H1 (cell line): ENCODE data around the gene ACTN4. TPM values are rescaled to one million over a fixed set of nuclear protein-coding genes. Genes with fewer than 3 reads are reported as not detected.

Experiments used
- CTCF ChIA-PET: fragments of 300-600 bp; sonication (Branson Sonifier 250); formaldehyde crosslinking; loops from one replicate; lab custom pipeline; 2021; ENCODE audit not compliant: partially characterized antibody; lab: Charles Lee
- POLR2A ChIA-PET: fragments of 300-600 bp; sonication (Branson Sonifier 250); formaldehyde crosslinking; loops from one replicate; lab custom pipeline; 2021; ENCODE audit warnings: inconsistent platforms; ENCODE audit not compliant: partially characterized antibody; lab: Charles Lee
- DNase-seq, 2 experiments: peaks; one replicate each; pipeline versions ENCODE4 v3.0.0 to v3.0.0-alpha.2; 2010 to 2022; ENCODE audit warnings: low spot score in 2 of 2, low read depth in 1 of 2, mixed read lengths in 1 of 2
- FAIRE-seq: peaks from 2 replicates; lab custom pipeline; 2011; peaks lifted over from hg19 to GRCh38; lab: Jason Lieb, UNC
- H2AFZ ChIP-seq: 2 replicates; pipeline ENCODE4 v1.8.1; 2012; ENCODE audit warnings: low read length, inconsistent platforms
- H2AK5ac ChIP-seq: 2 replicates; pipeline ENCODE4 v1.6.1; 2013; ENCODE audit warnings: low read depth, low read length
- H2BK120ac ChIP-seq: replicated peaks from 2 replicates; pipeline ENCODE3; 2013; ENCODE audit warnings: low read depth, low read length, inconsistent platforms
- H2BK12ac ChIP-seq: 2 replicates; pipeline ENCODE4 v1.6.1; 2013; ENCODE audit warnings: low read depth, low read length
- H2BK15ac ChIP-seq: 2 replicates; pipeline ENCODE4 v1.6.1; 2013; ENCODE audit warnings: low read length
- H2BK20ac ChIP-seq: 2 replicates; pipeline ENCODE4 v1.6.1; 2013; ENCODE audit warnings: low read length
- H2BK5ac ChIP-seq: 2 replicates; pipeline ENCODE4 v1.6.1; 2013; ENCODE audit warnings: low read depth, low read length
- H3K14ac ChIP-seq: 2 replicates; pipeline ENCODE4 v1.6.1; 2013; ENCODE audit warnings: inconsistent platforms; ENCODE audit not compliant: insufficient read length
- H3K18ac ChIP-seq: 2 replicates; pipeline ENCODE4 v1.6.1; 2013; ENCODE audit warnings: low read length; ENCODE audit errors: extremely low read depth
- H3K23ac ChIP-seq: 2 replicates; pipeline ENCODE4 v1.6.1; 2013; ENCODE audit warnings: inconsistent platforms; ENCODE audit not compliant: insufficient read length
- H3K23me2 ChIP-seq: 2 replicates; pipeline ENCODE4 v1.6.1; 2013; ENCODE audit warnings: low read depth, low read length
- H3K27ac ChIP-seq: 2 replicates; pipeline ENCODE4 v1.6.1; 2011; ENCODE audit warnings: low read depth, low read length, inconsistent platforms
- H3K27me3 ChIP-seq, 4 experiments: replicated peaks in 1 of 4; 1 replicate in 1 of 4; 2 replicates in 3 of 4; pipeline versions ENCODE4 v1.6.1 to v1.8.1; 2011 to 2013; ENCODE audit warnings: low read length in 3 of 4, mild to moderate bottlenecking in 3 of 4, inconsistent platforms in 2 of 4, mixed read lengths in 2 of 4, moderate library complexity in 1 of 4; ENCODE audit not compliant: control insufficient read depth in 3 of 4, insufficient read depth in 3 of 4; ENCODE audit errors: extremely low read depth in 1 of 4
- H3K36me3 ChIP-seq, 4 experiments: 2 replicates each; pipeline versions ENCODE4 v1.6.1 to v1.8.1; 2011 to 2013; ENCODE audit warnings: mild to moderate bottlenecking in 4 of 4, low read length in 3 of 4, moderate library complexity in 2 of 4, control low read depth in 1 of 4, inconsistent platforms in 1 of 4; ENCODE audit not compliant: insufficient read depth in 4 of 4, control insufficient read depth in 2 of 4
- H3K4ac ChIP-seq: replicated peaks from 2 replicates; pipeline ENCODE3; 2013; ENCODE audit warnings: low read length, low read depth, mixed read lengths, inconsistent platforms; ENCODE audit not compliant: insufficient read length
- H3K4me1 ChIP-seq, 4 experiments: replicated peaks in 1 of 4; 1 replicate in 1 of 4; 2 replicates in 3 of 4; pipeline versions ENCODE4 v1.6.1 to v1.8.1; 2011 to 2013; ENCODE audit warnings: low read length in 3 of 4, inconsistent platforms in 2 of 4, mixed read lengths in 1 of 4; ENCODE audit not compliant: insufficient read depth in 4 of 4, control insufficient read depth in 3 of 4
- H3K4me2 ChIP-seq, 2 experiments: 2 replicates each; pipeline versions ENCODE4 v1.6.1 to v1.8.1; 2011 to 2013; ENCODE audit warnings: low read depth in 2 of 2, low read length in 2 of 2, control low read depth in 1 of 2, inconsistent platforms in 1 of 2, mild to moderate bottlenecking in 1 of 2; ENCODE audit not compliant: insufficient read depth in 1 of 2
- H3K4me3 ChIP-seq, 4 experiments: fragments of 200-600, 300-600 bp in 1 of 4; sonication (generic), shearing (Covaris generic), sonication (Bioruptor Twin) in 1 of 4; 2 replicates each; pipeline versions ENCODE4 v1.5.1 to v1.8.1; 2011 to 2016; ENCODE audit warnings: low read length in 4 of 4, low read depth in 3 of 4, control low read depth in 2 of 4, inconsistent platforms in 2 of 4, mild to moderate bottlenecking in 2 of 4, mixed read lengths in 1 of 4, moderate library complexity in 1 of 4; ENCODE audit not compliant: insufficient read depth in 2 of 4; ENCODE audit errors: extremely low read depth in 1 of 4
- H3K56ac ChIP-seq: replicated peaks from 2 replicates; pipeline ENCODE3; 2013; ENCODE audit warnings: low read depth, mild to moderate bottlenecking, mixed read lengths, low read length, inconsistent platforms; ENCODE audit not compliant: insufficient read length
- H3K79me1 ChIP-seq: 2 replicates; pipeline ENCODE4 v1.6.1; 2013; ENCODE audit warnings: low read depth, low read length, control low read depth
- H3K79me2 ChIP-seq, 2 experiments: 2 replicates each; pipeline versions ENCODE4 v1.6.1 to v1.8.1; 2012 to 2013; ENCODE audit warnings: low read length in 2 of 2, mild to moderate bottlenecking in 2 of 2, inconsistent platforms in 1 of 2; ENCODE audit not compliant: insufficient read depth in 2 of 2, control insufficient read depth in 1 of 2
- H3K9ac ChIP-seq, 4 experiments: replicated peaks in 1 of 4; 1 replicate in 1 of 4; 2 replicates in 3 of 4; pipeline versions ENCODE4 v1.6.1 to v1.8.1; 2011 to 2013; ENCODE audit warnings: low read depth in 3 of 4, low read length in 3 of 4, control low read depth in 2 of 4, mild to moderate bottlenecking in 2 of 4, moderate library complexity in 2 of 4, inconsistent platforms in 1 of 4; ENCODE audit errors: extremely low read depth in 1 of 4
- H3K9me3 ChIP-seq, 2 experiments: 2 replicates each; pipeline versions ENCODE4 v1.6.1 to v1.8.1; 2012 to 2013; ENCODE audit warnings: mild to moderate bottlenecking in 2 of 2, moderate library complexity in 2 of 2, control low read depth in 1 of 2, inconsistent platforms in 1 of 2, low read depth in 1 of 2, low read length in 1 of 2, mixed read lengths in 1 of 2; ENCODE audit not compliant: insufficient read depth in 2 of 2
- H4K20me1 ChIP-seq, 2 experiments: replicated peaks in 1 of 2; 2 replicates each; pipeline versions ENCODE3 to v1.8.1; 2011 to 2013; ENCODE audit warnings: inconsistent platforms in 2 of 2, low read length in 2 of 2, mild to moderate bottlenecking in 1 of 2; ENCODE audit not compliant: insufficient read depth in 2 of 2, control insufficient read depth in 1 of 2
- H4K5ac ChIP-seq: 2 replicates; pipeline ENCODE4 v1.6.1; 2013; ENCODE audit warnings: low read length, low read depth, mixed read lengths, inconsistent platforms; ENCODE audit not compliant: insufficient read length
- H4K8ac ChIP-seq: 2 replicates; pipeline ENCODE4 v1.8.0; 2013; ENCODE audit warnings: mild to moderate bottlenecking, moderate library complexity, low read length, inconsistent platforms; ENCODE audit not compliant: insufficient read depth; ENCODE audit errors: extremely low read depth
- H4K91ac ChIP-seq: replicated peaks from 2 replicates; pipeline ENCODE3; 2013; ENCODE audit warnings: low read length, mixed read lengths, inconsistent platforms; ENCODE audit not compliant: insufficient read length
- CREB1 ChIP-seq: IDR thresholded peaks from 2 replicates; pipeline ENCODE4 v1.6.1; 2012; ENCODE audit warnings: inconsistent platforms
- GABPA ChIP-seq: IDR thresholded peaks from 2 replicates; pipeline ENCODE4 v1.6.1; 2011; ENCODE audit warnings: mild to moderate bottlenecking, low read length, moderate library complexity, borderline replicate concordance; ENCODE audit not compliant: insufficient read depth
- GTF2F1 ChIP-seq: IDR thresholded peaks from 2 replicates; pipeline ENCODE4 v1.6.1; 2012; ENCODE audit warnings: low read depth, low read length, improper control_type of control experiment, borderline replicate concordance
- KDM4A ChIP-seq: IDR thresholded peaks from one replicate; pipeline ENCODE4 v1.7.1; 2012; ENCODE audit warnings: low read depth, mild to moderate bottlenecking, moderate library complexity, low read length, inconsistent platforms; ENCODE audit not compliant: severe bottlenecking
- PHF8 ChIP-seq: fragments of 200-600 bp; sonication (generic); conservative IDR thresholded peaks from 2 replicates; pipeline ENCODE4 v1.7.1; 2012; ENCODE audit warnings: low read depth, mild to moderate bottlenecking, inconsistent platforms, low read length, moderate library complexity
- POLR2A ChIP-seq, 2 experiments: IDR thresholded peaks; 1 replicate in 1 of 2; 2 replicates in 1 of 2; pipeline ENCODE4 v1.6.1; 2011; ENCODE audit warnings: low read depth in 2 of 2, low read length in 2 of 2, mild to moderate bottlenecking in 2 of 2; ENCODE audit errors: control extremely low read depth in 1 of 2
- SRF ChIP-seq: IDR thresholded peaks from 2 replicates; pipeline ENCODE4 v1.6.1; 2011; ENCODE audit warnings: mild to moderate bottlenecking, low read depth, low read length, moderate library complexity
- SUZ12 ChIP-seq: fragments of 200-600 bp; sonication (generic); IDR thresholded peaks from 2 replicates; pipeline ENCODE4 v1.6.1; 2012; ENCODE audit warnings: mild to moderate bottlenecking, inconsistent platforms, low read length, moderate library complexity, mixed read lengths
- TAF7 ChIP-seq: optimal IDR thresholded peaks from 2 replicates; pipeline ENCODE3; 2011; ENCODE audit warnings: low read depth, mild to moderate bottlenecking, inconsistent platforms, low read length, moderate library complexity, borderline replicate concordance
- TBP ChIP-seq: IDR thresholded peaks from 2 replicates; pipeline ENCODE4 v1.6.1; 2011; ENCODE audit warnings: low read depth, low read length, improper control_type of control experiment
- YY1 ChIP-seq: IDR thresholded peaks from 2 replicates; pipeline ENCODE4 v1.6.1; 2011; ENCODE audit warnings: low read depth, mild to moderate bottlenecking, low read length
- WGBS, 2 experiments: shearing (Covaris generic) in 1 of 2; methylation state at CpG; one replicate each; pipeline versions ENCODE4 v1.1.6 to v1.1.7; 2013 to 2015; ENCODE audit warnings: low lambda C conversion rate in 2 of 2, mixed read lengths in 2 of 2, inconsistent platforms in 1 of 2, low coverage in 1 of 2, missing lambda C conversion rate in 1 of 2; ENCODE audit not compliant: insufficient replicate concordance in 2 of 2, insufficient coverage in 1 of 2, insufficient read length in 1 of 2; ENCODE audit errors: extremely low coverage in 1 of 2, missing lambda C conversion rate in 1 of 2; 5-methylcytosine and 5-hydroxymethylcytosine counted together
- polyA plus RNA-seq, 7 experiments: library from polyadenylated mRNA; depleted of rRNA in 3 of 7; stranded (reverse) in 5 of 7; unstranded in 2 of 7; fragments of >200 nt in 5 of 7; fragments of 200-250 nt in 2 of 7; gene quantifications; 1 replicate in 5 of 7; 2 replicates in 1 of 7; 4 replicates in 1 of 7; pipeline versions ENCODE4 v1.2.1 to v1.2.3, GENCODE V29; 2011 to 2013; ENCODE audit warnings: missing spikeins in 2 of 7, mixed read lengths in 2 of 7
- total RNA-seq: library from RNA; stranded (reverse); fragmentation: NEBNext Ultra II Directional; extraction: Animal tissue kit (Norgen Biotek cat#: 25700); gene quantifications from 2 replicates; pipeline ENCODE4 v1.2.1, GENCODE V29; 2021
- TF ChIP-seq, protein P1 (sequence below): IDR thresholded peaks from 2 replicates; pipeline ENCODE4 v1.6.1; 2012; ENCODE audit warnings: low read length, inconsistent platforms

Gene ACTN4
- total and polyA plus RNA-seq, 2 of the 8 experiments (the other 6 are each of a cell fraction or from before 2014, with no cell fraction given) = 211 to 520 TPM

- Histone ChIP-seq H2BK120ac (no peak overlapping the region), H3K27me3 (no peaks in the 10 kb centered on the region), H3K23me2 (no peaks in the 10 kb centered on the region), H3K9ac (no peak overlapping the region), H3K4me1 (no peaks in the 10 kb centered on the region), H2BK15ac (no peak overlapping the region), H2BK20ac (no peak overlapping the region), H2AFZ (no peak overlapping the region), H3K56ac (no peak overlapping the region), H3K18ac (no peak overlapping the region), H4K20me1 (peaks cover 8 to 20% of the 10 kb centered on the region in 2 experiments), H4K8ac (no peak overlapping the region), H3K79me2 (no peaks in the 10 kb centered on the region), H4K91ac (no peak overlapping the region), H3K9me3 (no peaks in the 10 kb centered on the region), H3K36me3 (peaks cover 22 to 74% (median 56%) of the 10 kb centered on the region in 4 experiments; a peak in 7 of 8 replicates), H3K79me1 (no peaks in the 10 kb centered on the region), H2AK5ac (no peak overlapping the region), H3K23ac (no peak overlapping the region), H3K4me2 (no peak overlapping the region), H4K5ac (no peak overlapping the region), H2BK5ac (peak overlapping the region; percentile 71; the same call in 1 of the 2 replicates), H3K27ac (no peak overlapping the region), H3K14ac (no peak overlapping the region), H3K4me3 (no peak overlapping the region), H2BK12ac (no peak overlapping the region), H3K4ac (no peak overlapping the region)
- DNase-seq (no peak), FAIRE-seq (no peak)
- ChIA-PET CTCF (interaction anchor here (0.5 to 1.2 kb wide), 4 partner anchors 15 to 183 kb away, joined by 3 to 5 read pairs (median 3); no protein-coding TSS in a partner anchor), POLR2A (interaction anchor here (1.1 kb wide), 1 partner anchor 108 kb away, joined by 6 read pairs; no protein-coding TSS in a partner anchor)
- WGBS, 2 experiments = 89% methylated on average over 11 of the region's 17 CpGs; no CpG with 5 or more reads in 1 of the 2 experiments
- TF ChIP-seq YY1 (no peak), CREB1 (no peak), KDM4A (no peak), TBP (no peak), SRF (no peak), TAF7 (no peak), GTF2F1 (no peak), SUZ12 (no peak), PHF8 (no peak), GABPA (no peak), POLR2A (IDR thresholded peaks at IDR 0.05; ENCODE audit: control extremely low read depth in 1 of 2, low read depth in 2 of 2, low read length in 2 of 2) (no peak)
- TF ChIP-seq, protein P1, sequence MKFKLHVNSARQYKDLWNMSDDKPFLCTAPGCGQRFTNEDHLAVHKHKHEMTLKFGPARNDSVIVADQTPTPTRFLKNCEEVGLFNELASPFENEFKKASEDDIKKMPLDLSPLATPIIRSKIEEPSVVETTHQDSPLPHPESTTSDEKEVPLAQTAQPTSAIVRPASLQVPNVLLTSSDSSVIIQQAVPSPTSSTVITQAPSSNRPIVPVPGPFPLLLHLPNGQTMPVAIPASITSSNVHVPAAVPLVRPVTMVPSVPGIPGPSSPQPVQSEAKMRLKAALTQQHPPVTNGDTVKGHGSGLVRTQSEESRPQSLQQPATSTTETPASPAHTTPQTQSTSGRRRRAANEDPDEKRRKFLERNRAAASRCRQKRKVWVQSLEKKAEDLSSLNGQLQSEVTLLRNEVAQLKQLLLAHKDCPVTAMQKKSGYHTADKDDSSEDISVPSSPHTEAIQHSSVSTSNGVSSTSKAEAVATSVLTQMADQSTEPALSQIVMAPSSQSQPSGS = no peak
Measured at GRCh38 chr19:38727306-38727867, 79.9 kb downstream of the ACTN4 start.
